Hematopoietic multipotent progenitor cell (in vitro differentiated cells): ENCODE measurements around the gene BEND5. TPM values are rescaled to one million over a fixed set of nuclear protein-coding genes. Genes with fewer than 3 reads are reported as not detected.

Experiments
- DNase-seq, 3 donors: peaks; one replicate each; pipeline ENCODE4 v3.0.0-alpha.2; 2011 to 2015; ENCODE audit warnings: low read depth in 2 of 3, low spot score in 2 of 3
- total RNA-seq: library from RNA; depleted of rRNA; stranded (reverse); fragments of >200 nt; gene quantifications from one replicate; pipeline ENCODE4 v1.2.3, GENCODE V29; 2012

The BEND5 gene
- total RNA-seq, 1 donor = 9.2 TPM

DNA sequence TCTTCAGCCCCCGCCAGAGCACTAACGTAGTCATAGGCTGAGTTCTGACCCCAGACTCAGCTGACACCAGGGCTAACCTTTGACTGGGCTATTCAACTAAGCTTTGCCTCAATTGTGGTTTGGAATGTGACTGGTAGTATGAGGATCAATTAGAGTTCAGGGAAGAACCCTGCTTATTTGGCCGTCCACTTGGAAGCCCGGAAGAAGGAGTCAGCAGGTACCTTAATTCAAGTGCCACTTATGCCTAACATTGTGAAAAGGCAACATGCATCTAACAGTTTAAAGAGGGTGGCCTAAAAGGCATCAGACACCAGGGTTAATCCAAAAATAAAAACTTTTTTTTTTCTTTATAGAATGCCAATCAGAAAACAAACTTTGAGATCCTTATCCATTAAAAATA, 92.3 kb downstream of the BEND5 start:
- no peak for DNase-seq

DNA sequence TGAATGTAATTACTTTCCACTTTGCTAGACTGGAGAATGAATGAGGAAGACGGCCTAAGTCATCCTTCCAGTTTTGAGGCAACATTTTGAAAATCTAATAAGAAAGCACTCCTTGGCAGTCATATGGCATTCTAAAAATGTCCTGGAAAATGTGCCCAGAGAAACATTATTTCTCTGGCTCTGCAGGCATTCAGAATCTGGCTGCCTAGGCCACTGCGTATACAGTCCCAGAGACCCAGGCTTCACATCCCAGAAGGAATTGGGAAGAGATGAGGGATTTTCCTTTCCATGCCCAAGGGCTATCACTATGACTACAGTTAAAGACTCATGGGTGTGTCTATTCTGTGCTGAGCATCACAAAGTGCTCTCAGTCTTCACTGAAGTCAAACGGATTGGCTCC, 92.9 kb downstream of the BEND5 start:
- no peak for DNase-seq

DNA sequence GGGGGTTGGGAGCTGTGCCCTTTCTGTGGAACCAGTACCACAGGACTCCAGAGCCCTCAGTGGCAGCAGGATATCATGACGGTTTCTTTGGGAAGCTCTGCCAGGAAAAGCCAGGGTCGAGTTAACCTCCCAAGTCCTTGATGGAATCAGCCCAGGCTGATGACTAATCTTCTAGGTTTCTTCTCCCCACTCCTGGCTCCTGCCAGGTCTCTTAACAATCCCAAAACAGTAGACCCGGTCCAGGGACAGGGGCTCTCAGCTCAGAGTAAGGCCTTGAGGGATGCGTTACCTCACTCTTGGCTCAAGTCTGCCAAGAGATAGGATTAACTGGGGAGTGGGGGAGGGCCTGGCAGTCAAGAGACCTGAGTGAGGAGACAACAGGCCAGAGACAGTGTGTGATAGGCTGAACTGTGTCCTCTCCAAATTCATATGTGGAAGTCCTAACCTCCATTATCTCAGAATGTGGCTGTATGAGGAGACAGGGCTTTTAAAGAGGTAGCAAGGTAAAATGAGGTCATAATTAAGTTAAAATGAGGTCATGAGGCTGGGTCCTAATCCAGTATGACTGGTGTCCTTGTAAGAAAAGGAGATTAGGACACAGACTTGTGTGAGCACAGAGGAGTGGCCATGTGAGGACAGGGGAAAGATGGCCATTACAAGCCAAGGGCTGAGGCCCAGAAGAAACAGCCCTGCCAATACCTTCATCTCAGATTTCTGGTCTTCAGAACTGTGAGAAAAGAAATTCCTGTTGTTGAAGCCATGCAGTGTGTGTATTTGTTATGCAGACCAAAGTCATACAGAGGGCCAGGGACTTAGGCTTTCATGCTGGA, 95.0 kb downstream of the BEND5 start:
- DNase-seq = no peak

DNA sequence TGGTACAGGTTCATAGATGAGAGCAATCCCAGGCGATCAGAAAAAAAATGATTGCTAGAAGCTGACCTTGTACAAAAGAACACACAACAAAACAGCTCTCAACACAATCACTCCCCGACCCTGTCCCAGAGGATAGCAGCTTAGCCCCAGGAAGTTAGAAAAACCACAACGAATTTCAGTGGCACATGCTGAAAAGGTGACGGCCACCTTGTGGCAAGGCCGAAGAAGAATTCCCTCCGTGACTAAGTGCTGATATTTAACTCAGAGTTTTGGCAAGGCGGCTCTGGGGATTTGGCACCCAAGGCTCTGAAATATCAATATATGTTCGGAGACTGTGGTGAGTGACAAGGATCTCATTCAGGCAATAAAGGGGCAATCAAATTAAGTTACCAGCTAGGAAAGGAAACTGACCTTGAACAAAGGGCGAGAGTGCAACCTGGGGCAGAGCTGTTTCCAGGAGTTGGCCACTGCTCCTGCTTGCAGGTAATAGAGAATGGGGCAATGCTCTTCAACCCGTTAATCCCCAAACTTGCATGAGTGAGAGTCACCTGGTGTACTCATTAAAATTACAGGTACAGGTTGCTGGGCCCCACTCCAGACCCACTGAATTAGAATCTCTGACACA, 96.2 kb downstream of the BEND5 start:
- no peak for DNase-seq

DNA sequence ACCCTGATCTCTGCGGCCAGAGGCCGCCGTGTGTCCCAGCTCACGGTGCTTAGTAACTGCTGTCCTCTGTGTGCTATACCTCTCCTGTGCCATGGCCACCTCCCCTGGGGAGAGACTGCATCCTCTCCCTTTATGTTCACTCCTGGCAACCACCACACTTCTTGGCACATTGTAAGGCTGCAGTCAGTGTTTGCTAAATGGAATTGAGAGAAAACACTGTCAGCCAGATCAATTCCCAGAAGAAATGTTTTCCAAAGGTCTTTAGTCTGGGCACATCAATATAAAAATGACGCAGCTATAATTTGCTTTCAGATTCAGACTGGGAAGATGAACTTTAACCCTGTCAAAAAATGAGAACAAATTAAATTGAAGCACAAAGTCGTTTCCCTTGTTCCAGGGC, 96.8 kb downstream of the BEND5 start:
- no peak for DNase-seq

DNA sequence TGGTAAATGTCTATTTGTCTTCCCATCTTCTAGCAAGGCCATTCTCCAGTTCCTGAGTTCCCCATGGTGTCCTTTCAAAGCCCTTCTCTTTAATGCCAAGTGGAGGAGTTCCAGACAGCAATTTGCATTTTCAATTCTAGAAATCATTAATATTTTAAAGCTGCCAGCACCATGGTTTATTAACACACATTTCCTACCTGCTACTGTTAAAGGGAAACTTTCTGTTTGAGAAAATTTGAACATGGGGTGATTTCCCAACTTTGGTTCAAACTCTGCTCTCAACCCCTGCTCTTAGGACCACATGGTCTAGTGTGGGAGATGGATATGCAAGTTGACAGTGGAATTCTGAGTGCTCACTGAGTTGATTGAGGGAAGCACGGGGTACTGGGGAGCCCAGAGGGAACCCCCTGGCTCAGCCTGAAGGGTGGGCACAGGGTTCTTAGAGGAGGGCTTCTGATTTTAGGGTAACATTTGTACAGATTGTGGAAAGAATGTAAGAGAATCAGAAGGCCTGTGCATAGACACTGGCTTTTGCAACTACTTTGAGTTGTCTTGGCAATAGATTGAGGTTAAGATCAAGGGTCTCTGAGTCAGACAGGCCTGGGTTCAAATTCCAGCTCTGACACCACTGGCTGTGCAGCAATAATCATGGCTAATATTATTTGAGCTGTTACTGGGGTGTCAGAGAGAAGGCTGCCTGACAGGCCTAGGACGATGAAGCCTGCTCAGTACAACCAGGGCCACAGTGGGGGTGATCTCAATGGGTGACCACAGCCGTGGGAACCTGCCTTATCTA, 97.8 kb downstream of the BEND5 start:
- DNase-seq = no peak
